PC-3 (cell line): ENCODE measurements around the gene ZDHHC7. TPM values are rescaled to one million over a fixed set of nuclear protein-coding genes. Genes with fewer than 3 reads are reported as not detected.

Experiments used
- ATAC-seq: fragments of 200-7000 bp; cut with Tn5 transposase; 2 replicates; pipeline ENCODE4 v1.9.1; 2020; ENCODE audit warnings: mild to moderate bottlenecking, moderate library complexity
- BruUV-seq: library from RNA; stranded (reverse); fragments of 400-500 nt; replicated peaks from 2 replicates; lab custom pipeline; 2021; lab: Mats Ljungman, UMichigan
- CTCF ChIA-PET: fragments of 300-600 bp; sonication (Branson Sonifier 250); formaldehyde crosslinking; loops from one replicate; lab custom pipeline; 2022; ENCODE audit warnings: antibody characterized with exemption; lab: Charles Lee
- POLR2A ChIA-PET: fragments of 300-600 bp; sonication (Branson Sonifier 250); formaldehyde crosslinking; loops from one replicate; lab custom pipeline; 2022; ENCODE audit warnings: antibody characterized with exemption; ENCODE audit not compliant: unreplicated experiment; lab: Charles Lee
- DNase-seq: peaks from one replicate; pipeline ENCODE4 v3.0.0-alpha.2; 2015
- H2AFZ ChIP-seq: fragments of 300-600 bp; sonication (generic); 2 replicates; pipeline ENCODE4 v1.6.0; 2016; ENCODE audit warnings: antibody characterized with exemption, low read length
- H3F3A ChIP-seq: fragments of 300-600 bp; sonication (generic); one replicate; pipeline ENCODE4 v1.6.0; 2017; ENCODE audit warnings: antibody characterized with exemption, low read length, control low read depth, mild to moderate bottlenecking; ENCODE audit not compliant: unreplicated experiment
- H3K27ac ChIP-seq: fragments of 300-600 bp; sonication (generic); 2 replicates; pipeline ENCODE4 v1.5.1; 2016; ENCODE audit warnings: mild to moderate bottlenecking, low read length
- H3K27me3 ChIP-seq: fragments of 300-600 bp; sonication (generic); 2 replicates; pipeline ENCODE4 v1.6.1; 2016; ENCODE audit warnings: low read length, mixed read lengths
- H3K36me3 ChIP-seq: fragments of 300-600 bp; sonication (generic); 2 replicates; pipeline ENCODE4 v1.6.1; 2016; ENCODE audit warnings: low read depth, mixed run types, low read length, mixed read lengths
- H3K4me1 ChIP-seq: fragments of 300-600 bp; sonication (generic); 2 replicates; pipeline ENCODE4 v1.5.1; 2016; ENCODE audit warnings: low read length; ENCODE audit not compliant: insufficient read depth
- H3K4me2 ChIP-seq: fragments of 300-600 bp; sonication (generic); 2 replicates; pipeline ENCODE4 v1.6.0; 2016; ENCODE audit warnings: low read length
- H3K4me3 ChIP-seq: fragments of 300-600 bp; sonication (generic); 2 replicates; pipeline ENCODE4 v1.5.1; 2016; ENCODE audit warnings: mild to moderate bottlenecking, low read length, mixed read lengths
- H3K79me2 ChIP-seq: fragments of 300-600 bp; sonication (generic); 2 replicates; pipeline ENCODE4 v1.6.1; 2017; ENCODE audit warnings: low read length, mixed read lengths
- H3K9ac ChIP-seq: fragments of 300-600 bp; sonication (generic); 2 replicates; pipeline ENCODE4 v1.6.0; 2016; ENCODE audit warnings: mild to moderate bottlenecking, low read length
- H3K9me2 ChIP-seq: fragments of 300-600 bp; sonication (generic); replicated peaks from 2 replicates; pipeline ENCODE4 v1.6.1; 2016; ENCODE audit warnings: mixed run types, low read length, mixed read lengths
- H3K9me3 ChIP-seq: fragments of 300-600 bp; sonication (generic); 2 replicates; pipeline ENCODE4 v1.6.1; 2016; ENCODE audit warnings: low read length, mixed read lengths
- H4K20me1 ChIP-seq: fragments of 300-600 bp; sonication (generic); 2 replicates; pipeline ENCODE4 v1.6.1; 2016; ENCODE audit warnings: low read length, mixed read lengths
- EZH2 ChIP-seq: fragments of 300-600 bp; sonication (generic); IDR thresholded peaks from one replicate; pipeline ENCODE4 v1.6.1; 2017; ENCODE audit warnings: antibody characterized with exemption, mild to moderate bottlenecking, low read length; ENCODE audit not compliant: unreplicated experiment
- EZH2phosphoT487 ChIP-seq: fragments of 300-600 bp; sonication (generic); IDR thresholded peaks from 2 replicates; pipeline ENCODE4 v1.6.1; 2018; ENCODE audit warnings: mild to moderate bottlenecking, antibody characterized with exemption, low read length, borderline replicate concordance
- intact Hi-C: fragments of 100-400 bp; cut with micrococcal nuclease; formaldehyde crosslinking; loops from 2 replicates; pipeline ENCODE4 v1.9.0; 2023
- total RNA-seq: library from RNA; depleted of rRNA; stranded (reverse); fragments of >200 nt; gene quantifications from 2 replicates; pipeline ENCODE4 v1.2.3, GENCODE V29; 2014
- TF ChIP-seq, protein P1 (sequence below): fragments of 300-600 bp; sonication (generic); conservative IDR thresholded peaks from 2 replicates; pipeline ENCODE4 v1.5.1; 2017; ENCODE audit warnings: antibody characterized with exemption, low read depth, mild to moderate bottlenecking, low read length

Gene ZDHHC7
- total RNA-seq, 1 experiment from 2014 or later, result 42.1 TPM

DNA sequence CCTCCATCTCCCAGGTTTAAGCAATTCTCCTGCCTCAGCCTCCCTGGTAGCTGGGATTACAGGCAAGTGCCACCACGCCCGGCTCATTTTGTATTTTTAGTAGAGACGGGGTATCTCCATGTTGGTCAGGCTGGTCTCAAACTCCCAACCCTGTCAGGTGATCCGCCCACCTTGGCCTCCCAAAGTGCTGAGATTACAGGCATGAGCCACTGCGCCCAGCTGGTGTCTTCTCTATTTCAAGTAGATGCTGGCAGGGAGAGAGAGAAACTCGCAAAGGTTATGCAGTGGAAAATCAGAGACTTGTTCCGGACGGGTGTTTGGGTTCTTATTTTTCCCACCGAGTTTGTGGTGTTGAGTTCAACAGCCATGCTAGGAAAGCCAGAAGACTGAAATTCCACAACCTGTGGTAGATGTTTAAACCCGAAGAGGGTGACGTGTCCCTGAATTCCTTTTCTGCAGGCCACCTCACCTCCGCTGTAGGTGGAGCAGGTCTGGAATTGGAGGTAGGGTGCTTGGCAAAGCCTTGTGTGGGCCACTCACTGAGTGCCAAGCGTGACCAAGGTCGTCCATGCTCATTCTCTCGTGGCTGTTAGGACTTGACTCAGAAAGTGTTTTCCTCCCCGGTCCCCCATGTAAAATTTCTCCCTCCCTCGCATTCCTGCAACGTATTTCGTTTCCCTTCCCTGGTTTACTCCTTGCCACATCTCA lies 7.3 kb upstream of the ZDHHC7 start:
- CTCF ChIA-PET, result no interaction called here
- no peaks in the 10 kb centered on the region for H3K36me3 ChIP-seq
- no peaks in the 10 kb centered on the region for H3K9me2 ChIP-seq
- H4K20me1 ChIP-seq, result no peaks in the 10 kb centered on the region
- POLR2A ChIA-PET, result no interaction called here
- no peak overlapping the region for H2AFZ ChIP-seq
- no TSS peak for BruUV-seq
- H3K4me3 ChIP-seq, result no peak overlapping the region
- intact Hi-C loops, result no loop called here
- H3K4me1 ChIP-seq, result 0 out of 2 replicates have a peak, but pooled peaks cover 3% of the 10 kb centered on the region
- no peak for ATAC-seq
- H3K4me2 ChIP-seq, result no peak overlapping the region
- H3F3A ChIP-seq, result no peaks in the 10 kb centered on the region
- H3K79me2 ChIP-seq, result no peaks in the 10 kb centered on the region
- no peak for DNase-seq
- no peak overlapping the region for H3K9ac ChIP-seq
- H3K9me3 ChIP-seq, result no peaks in the 10 kb centered on the region
- no peak overlapping the region for H3K27ac ChIP-seq
- no peak for TF ChIP-seq EZH2phosphoT487
- TF ChIP-seq EZH2, result no peak
- TF ChIP-seq, protein P1, sequence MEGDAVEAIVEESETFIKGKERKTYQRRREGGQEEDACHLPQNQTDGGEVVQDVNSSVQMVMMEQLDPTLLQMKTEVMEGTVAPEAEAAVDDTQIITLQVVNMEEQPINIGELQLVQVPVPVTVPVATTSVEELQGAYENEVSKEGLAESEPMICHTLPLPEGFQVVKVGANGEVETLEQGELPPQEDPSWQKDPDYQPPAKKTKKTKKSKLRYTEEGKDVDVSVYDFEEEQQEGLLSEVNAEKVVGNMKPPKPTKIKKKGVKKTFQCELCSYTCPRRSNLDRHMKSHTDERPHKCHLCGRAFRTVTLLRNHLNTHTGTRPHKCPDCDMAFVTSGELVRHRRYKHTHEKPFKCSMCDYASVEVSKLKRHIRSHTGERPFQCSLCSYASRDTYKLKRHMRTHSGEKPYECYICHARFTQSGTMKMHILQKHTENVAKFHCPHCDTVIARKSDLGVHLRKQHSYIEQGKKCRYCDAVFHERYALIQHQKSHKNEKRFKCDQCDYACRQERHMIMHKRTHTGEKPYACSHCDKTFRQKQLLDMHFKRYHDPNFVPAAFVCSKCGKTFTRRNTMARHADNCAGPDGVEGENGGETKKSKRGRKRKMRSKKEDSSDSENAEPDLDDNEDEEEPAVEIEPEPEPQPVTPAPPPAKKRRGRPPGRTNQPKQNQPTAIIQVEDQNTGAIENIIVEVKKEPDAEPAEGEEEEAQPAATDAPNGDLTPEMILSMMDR, result no peak
- no peaks in the 10 kb centered on the region for H3K27me3 ChIP-seq

DNA sequence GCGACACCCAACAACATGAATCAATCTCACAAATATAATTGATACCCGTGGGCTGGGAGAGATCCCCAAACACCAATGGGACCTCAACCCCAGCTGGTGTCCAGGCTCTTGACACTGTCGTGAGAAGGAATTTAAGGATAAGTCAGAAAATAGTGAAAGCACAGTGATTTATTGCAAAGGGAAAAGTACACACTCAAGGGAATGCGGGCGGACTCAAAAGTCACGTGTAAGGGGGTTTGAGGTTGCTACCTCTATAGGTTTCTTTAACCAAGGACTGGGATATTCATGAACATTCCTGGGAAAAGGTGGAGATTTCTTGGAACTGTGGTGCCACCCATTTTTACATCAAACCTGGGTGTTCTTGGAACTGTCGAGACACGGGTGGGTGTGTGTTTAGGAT lies 6.3 kb upstream of the ZDHHC7 start:
- POLR2A ChIA-PET, result no interaction called here
- no peaks in the 10 kb centered on the region for H3K27me3 ChIP-seq
- no peaks in the 10 kb centered on the region for H4K20me1 ChIP-seq
- H3F3A ChIP-seq, result no peaks in the 10 kb centered on the region
- ATAC-seq (no peak), DNase-seq (no peak)
- CTCF ChIA-PET, result no interaction called here
- H3K9me2 ChIP-seq, result no peaks in the 10 kb centered on the region
- no peak for TF ChIP-seq EZH2phosphoT487
- TF ChIP-seq, protein P1, result no peak
- no peak for TF ChIP-seq EZH2
- H3K9ac ChIP-seq, result no peak overlapping the region
- H3K79me2 ChIP-seq, result no peaks in the 10 kb centered on the region
- H2AFZ ChIP-seq, result no peak overlapping the region
- H3K4me2 ChIP-seq, result no peak overlapping the region
- 0 out of 2 replicates have a peak, but pooled peaks cover 3% of the 10 kb centered on the region for H3K4me1 ChIP-seq
- BruUV-seq, result no TSS peak
- H3K9me3 ChIP-seq, result no peaks in the 10 kb centered on the region
- no peak overlapping the region for H3K27ac ChIP-seq
- H3K4me3 ChIP-seq, result no peak overlapping the region
- intact Hi-C loops, result no loop called here
- H3K36me3 ChIP-seq, result no peaks in the 10 kb centered on the region

DNA sequence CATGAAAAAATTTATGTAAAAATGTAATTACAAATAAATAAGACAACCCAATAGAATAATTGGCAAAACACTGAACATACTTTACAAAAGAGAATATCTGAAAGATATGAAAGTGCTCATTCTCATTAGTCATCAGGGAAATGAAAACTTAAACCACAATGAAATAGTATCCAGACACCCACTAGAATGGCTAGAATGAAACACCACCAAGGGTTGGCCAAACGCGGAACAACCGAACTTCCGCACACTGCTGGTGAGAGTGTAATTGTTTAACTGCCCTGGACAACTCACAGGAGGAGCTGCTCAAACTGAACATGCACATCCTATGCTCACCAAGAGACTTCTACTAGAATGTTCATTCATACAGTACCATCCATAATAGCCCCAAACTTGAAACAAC lies 5.8 kb upstream of the ZDHHC7 start:
- H4K20me1 ChIP-seq, result no peaks in the 10 kb centered on the region
- TF ChIP-seq EZH2phosphoT487 (no peak), EZH2 (no peak)
- TF ChIP-seq, protein P1, result no peak
- no peak for ATAC-seq
- H3K4me1 ChIP-seq, result 0 out of 2 replicates have a peak, but pooled peaks cover 3% of the 10 kb centered on the region
- H3K4me2 ChIP-seq, result no peak overlapping the region
- H3K9ac ChIP-seq, result no peak overlapping the region
- no peaks in the 10 kb centered on the region for H3K9me2 ChIP-seq
- DNase-seq, result peak; percentile 22
- no TSS peak for BruUV-seq
- no peaks in the 10 kb centered on the region for H3K9me3 ChIP-seq
- intact Hi-C loops, result no loop called here
- POLR2A ChIA-PET, result no interaction called here
- H2AFZ ChIP-seq, result no peak overlapping the region
- H3K36me3 ChIP-seq, result no peaks in the 10 kb centered on the region
- H3K27ac ChIP-seq, result no peak overlapping the region
- CTCF ChIA-PET, result no interaction called here
- H3K27me3 ChIP-seq, result no peaks in the 10 kb centered on the region
- H3F3A ChIP-seq, result no peaks in the 10 kb centered on the region
- no peak overlapping the region for H3K4me3 ChIP-seq
- H3K79me2 ChIP-seq, result no peaks in the 10 kb centered on the region
